ENCODE data around the gene TBC1D9B. TPM values are rescaled to one million over a fixed set of nuclear protein-coding genes. Genes with fewer than 3 reads are reported as not detected.

The TBC1D9B gene
- total and polyA plus RNA-seq, 3 donors from 2014 or later = 76.1 to 134 (median 122) TPM

GRCh38 chr5:179902763-179903158, 4.9 kb downstream of the TBC1D9B start:
- H3K9me3 ChIP-seq = no peaks in the 10 kb centered on the region
- H3K27me3 ChIP-seq = no peaks in the 10 kb centered on the region
- H3K27ac ChIP-seq = peak overlapping the region; percentile 56 to 81
- intact Hi-C loops (cut with DNase I; ENCODE audit: low total_unique reads) = no loop called here
- H3K4me1 ChIP-seq = peaks cover 39% of the 10 kb centered on the region
- 71 to 90% methylated on average over 1 to 7 of the region's 7 CpGs for WGBS, 2 donors
- DNase-seq = no peak
- H3K36me3 ChIP-seq (ENCODE audit: low read depth, missing control alignments) = no peaks in the 10 kb centered on the region
- H3K4me3 ChIP-seq = no peak overlapping the region
- TF ChIP-seq CTCF (IDR thresholded peaks at IDR 0.05) = no peak
- TF ChIP-seq POLR2A (IDR thresholded peaks at IDR 0.05) = no peak

GRCh38 chr5:179901915-179902762, 5.6 kb downstream of the TBC1D9B start:
- Histone ChIP-seq H3K9me3 (no peaks in the 10 kb centered on the region), H3K4me1 (peaks cover 39% of the 10 kb centered on the region), H3K36me3 (ENCODE audit: low read depth, missing control alignments) (no peaks in the 10 kb centered on the region), H3K27ac (peak overlapping the region; percentile 56 to 81), H3K27me3 (no peaks in the 10 kb centered on the region), H3K4me3 (no peak overlapping the region)
- no peak for TF ChIP-seq POLR2A (IDR thresholded peaks at IDR 0.05)
- no peak for TF ChIP-seq CTCF (IDR thresholded peaks at IDR 0.05)
- peak; percentile 34 for DNase-seq
- 65 to 66% methylated on average over 13 to 15 of the region's 15 CpGs for WGBS, 2 donors
- intact Hi-C loops (cut with DNase I; ENCODE audit: low total_unique reads) = no loop called here

GRCh38 chr5:179901462-179901861, 6.2 kb downstream of the TBC1D9B start:
- H3K27ac ChIP-seq = peak overlapping the region; percentile 18 to 56
- intact Hi-C loops (cut with DNase I; ENCODE audit: low total_unique reads) = no loop called here
- H3K4me1 ChIP-seq = peaks cover 32% of the 10 kb centered on the region
- no peaks in the 10 kb centered on the region for H3K27me3 ChIP-seq
- no peaks in the 10 kb centered on the region for H3K36me3 ChIP-seq (ENCODE audit: low read depth, missing control alignments)
- 67 to 87% methylated on average over 6 of the region's 6 CpGs for WGBS, 2 donors
- DNase-seq = peak; percentile 81
- no peak overlapping the region for H3K4me3 ChIP-seq
- H3K9me3 ChIP-seq = no peaks in the 10 kb centered on the region
- TF ChIP-seq CTCF (IDR thresholded peaks at IDR 0.05) = no peak
- TF ChIP-seq POLR2A (IDR thresholded peaks at IDR 0.05) = no peak

GRCh38 chr5:179900711-179901110, 7.0 kb downstream of the TBC1D9B start:
- TF ChIP-seq POLR2A (IDR thresholded peaks at IDR 0.05) (no peak), CTCF (IDR thresholded peaks at IDR 0.05) (no peak)
- H3K4me3 ChIP-seq = no peak overlapping the region
- no peaks in the 10 kb centered on the region for H3K27me3 ChIP-seq
- DNase-seq = peak; percentile 69
- H3K27ac ChIP-seq = peak overlapping the region; percentile 18 to 47
- no peaks in the 10 kb centered on the region for H3K9me3 ChIP-seq
- 58 to 72% methylated on average over 9 to 13 of the region's 13 CpGs for WGBS, 2 donors
- intact Hi-C loops (cut with DNase I; ENCODE audit: low total_unique reads) = no loop called here
- peaks cover 29% of the 10 kb centered on the region for H3K4me1 ChIP-seq
- no peaks in the 10 kb centered on the region for H3K36me3 ChIP-seq (ENCODE audit: low read depth, missing control alignments)

GRCh38 chr5:179900206-179900605, 7.5 kb downstream of the TBC1D9B start:
- no peak for DNase-seq
- no peaks in the 10 kb centered on the region for H3K27me3 ChIP-seq
- intact Hi-C loops (cut with DNase I; ENCODE audit: low total_unique reads) = no loop called here
- WGBS, 2 donors = 77 to 82% methylated on average over 9 of the region's 9 CpGs
- TF ChIP-seq POLR2A (IDR thresholded peaks at IDR 0.05) (no peak), CTCF (IDR thresholded peaks at IDR 0.05) (no peak)
- no peaks in the 10 kb centered on the region for H3K36me3 ChIP-seq (ENCODE audit: low read depth, missing control alignments)
- H3K4me3 ChIP-seq = no peak overlapping the region
- no peaks in the 10 kb centered on the region for H3K9me3 ChIP-seq
- peak overlapping the region; percentile 18 to 47 for H3K27ac ChIP-seq
- peaks cover 34% of the 10 kb centered on the region for H3K4me1 ChIP-seq
